Thoracic aorta (tissue), 2 donors: ENCODE data around the gene NLN. TPM values are rescaled to one million over a fixed set of nuclear protein-coding genes. Genes with fewer than 3 reads are reported as not detected.
"Not testable (repeated sequence)": the region's sequence is repeated elsewhere in the genome, so short reads cannot be mapped to it uniquely, and the experiment has no call there.

Source experiments
- ATAC-seq: fragments of 150-250 bp; one replicate; pipeline ENCODE4 v1.8.0; 2017; ENCODE audit warnings: low read depth; ENCODE audit not compliant: insufficient number of reproducible peaks, low FRiP score
- DNase-seq: peaks from one replicate; pipeline ENCODE4 v3.0.0-alpha.2; 2020; ENCODE audit warnings: low spot score
- H3K27ac ChIP-seq, 2 donors: fragments of 200-600 bp; sonication (generic); 1 replicate in 1 of 2; 2 replicates in 1 of 2; pipeline ENCODE4 v1.5.1; 2016; ENCODE audit warnings: mild to moderate bottlenecking in 2 of 2, moderate library complexity in 2 of 2
- H3K27me3 ChIP-seq: fragments of 200-600 bp; sonication (generic); replicated peaks from 2 replicates; pipeline ENCODE4 v1.6.0; 2016; ENCODE audit warnings: mild to moderate bottlenecking; ENCODE audit not compliant: insufficient read depth
- H3K36me3 ChIP-seq: fragments of 200-600 bp; sonication (generic); one replicate; pipeline ENCODE4 v1.5.1; 2016
- H3K4me1 ChIP-seq, 2 donors: fragments of 200-600 bp; sonication (generic); 1 replicate in 1 of 2; 2 replicates in 1 of 2; pipeline versions ENCODE4 v1.5.1 to v1.6.0; 2016; ENCODE audit warnings: low read depth in 2 of 2, mild to moderate bottlenecking in 1 of 2; ENCODE audit not compliant: control insufficient read depth in 1 of 2
- H3K4me3 ChIP-seq: fragments of 200-600 bp; sonication (generic); 2 replicates; pipeline ENCODE4 v1.5.1; 2016; ENCODE audit warnings: mild to moderate bottlenecking
- H3K9me3 ChIP-seq: fragments of 200-600 bp; sonication (generic); 2 replicates; pipeline ENCODE4 v1.5.1; 2016
- total RNA-seq, 2 donors: library from RNA; depleted of rRNA; stranded (reverse); fragments of >200 nt; gene quantifications; one replicate each; pipeline versions ENCODE4 v1.1.0 to v1.2.3, GENCODE V29; 2016
- TF ChIP-seq, protein P1 (sequence below): fragments of 200-600 bp; sonication (generic); IDR thresholded peaks from one replicate; pipeline ENCODE4 v1.5.1; 2019; ENCODE audit warnings: antibody characterized with exemption

NLN gene
- total RNA-seq, 2 donors from 2014 or later: 6.8 to 24.1 TPM

DNA sequence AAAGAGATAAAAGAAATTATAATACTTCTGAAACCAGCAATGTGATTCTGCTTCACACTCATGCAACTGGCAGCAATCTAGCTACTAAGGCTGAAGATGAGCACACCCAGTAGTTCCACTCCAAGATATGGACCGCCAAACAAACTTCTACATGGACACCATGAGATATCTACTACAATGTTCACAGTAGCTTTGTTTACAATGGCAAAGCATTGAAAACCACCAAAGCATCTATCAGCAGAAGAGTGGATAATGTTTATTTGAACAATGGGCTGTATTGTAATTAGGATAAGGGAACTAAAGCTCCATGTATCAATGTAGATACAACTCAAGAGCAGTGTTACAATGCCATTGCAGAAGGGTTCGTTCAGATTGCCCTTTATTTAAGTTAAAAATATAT, 113.2 kb downstream of the NLN start:
- H3K36me3 ChIP-seq: no peaks in the 10 kb centered on the region
- no peak overlapping the region for H3K4me3 ChIP-seq
- ATAC-seq (no peak), DNase-seq (no peak)
- H3K27ac ChIP-seq: no peak overlapping the region
- H3K9me3 ChIP-seq: no peaks in the 10 kb centered on the region
- no peaks in the 10 kb centered on the region for H3K27me3 ChIP-seq
- H3K4me1 ChIP-seq: no peaks in the 10 kb centered on the region
- TF ChIP-seq, protein P1, sequence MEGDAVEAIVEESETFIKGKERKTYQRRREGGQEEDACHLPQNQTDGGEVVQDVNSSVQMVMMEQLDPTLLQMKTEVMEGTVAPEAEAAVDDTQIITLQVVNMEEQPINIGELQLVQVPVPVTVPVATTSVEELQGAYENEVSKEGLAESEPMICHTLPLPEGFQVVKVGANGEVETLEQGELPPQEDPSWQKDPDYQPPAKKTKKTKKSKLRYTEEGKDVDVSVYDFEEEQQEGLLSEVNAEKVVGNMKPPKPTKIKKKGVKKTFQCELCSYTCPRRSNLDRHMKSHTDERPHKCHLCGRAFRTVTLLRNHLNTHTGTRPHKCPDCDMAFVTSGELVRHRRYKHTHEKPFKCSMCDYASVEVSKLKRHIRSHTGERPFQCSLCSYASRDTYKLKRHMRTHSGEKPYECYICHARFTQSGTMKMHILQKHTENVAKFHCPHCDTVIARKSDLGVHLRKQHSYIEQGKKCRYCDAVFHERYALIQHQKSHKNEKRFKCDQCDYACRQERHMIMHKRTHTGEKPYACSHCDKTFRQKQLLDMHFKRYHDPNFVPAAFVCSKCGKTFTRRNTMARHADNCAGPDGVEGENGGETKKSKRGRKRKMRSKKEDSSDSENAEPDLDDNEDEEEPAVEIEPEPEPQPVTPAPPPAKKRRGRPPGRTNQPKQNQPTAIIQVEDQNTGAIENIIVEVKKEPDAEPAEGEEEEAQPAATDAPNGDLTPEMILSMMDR: no peak

- DNase-seq: no peak
- TF ChIP-seq, protein P1: no peak
- no peak overlapping the region for H3K4me3 ChIP-seq
- H3K27me3 ChIP-seq: no peaks in the 10 kb centered on the region
- no peaks in the 10 kb centered on the region for H3K4me1 ChIP-seq
- no peaks in the 10 kb centered on the region for H3K36me3 ChIP-seq
- ATAC-seq: no peak
- H3K9me3 ChIP-seq: no peaks in the 10 kb centered on the region
- H3K27ac ChIP-seq: no peak overlapping the region
Measured at GRCh38 chr5:65837139-65837538, 115.1 kb downstream of the NLN start.

DNA sequence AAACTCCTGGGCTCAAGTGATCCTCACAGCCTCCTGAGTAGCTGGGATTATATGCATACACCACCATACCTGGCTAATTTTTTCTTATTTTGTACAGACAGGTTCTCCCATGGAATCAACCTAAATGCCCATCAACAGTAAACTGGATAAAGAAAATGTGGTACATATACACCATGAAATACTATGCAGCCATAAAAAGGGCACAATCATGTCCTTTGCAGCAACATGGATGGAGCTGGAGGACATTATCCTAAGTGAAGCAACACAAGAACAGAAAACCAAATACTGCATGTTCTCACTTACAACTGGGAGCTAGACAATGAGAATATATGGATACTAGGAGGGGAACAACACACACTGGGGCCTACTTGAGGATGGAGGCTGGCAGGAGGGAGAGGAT, 117.2 kb downstream of the NLN start:
- H3K27me3 ChIP-seq, H3K27ac ChIP-seq, H3K4me1 ChIP-seq, H3K36me3 ChIP-seq, H3K4me3 ChIP-seq, H3K9me3 ChIP-seq, DNase-seq, ATAC-seq: not testable (repeated sequence)

GRCh38 chr5:65840071-65840470, 118.1 kb downstream of the NLN start:
- no peak overlapping the region for H3K4me3 ChIP-seq
- no peak overlapping the region for H3K27ac ChIP-seq
- ATAC-seq (no peak), DNase-seq (no peak)
- H3K36me3 ChIP-seq: no peaks in the 10 kb centered on the region
- H3K9me3 ChIP-seq: no peaks in the 10 kb centered on the region
- TF ChIP-seq, protein P1: no peak
- no peaks in the 10 kb centered on the region for H3K4me1 ChIP-seq
- no peaks in the 10 kb centered on the region for H3K27me3 ChIP-seq

GRCh38 chr5:65844763-65845162, 122.8 kb downstream of the NLN start:
- H3K36me3 ChIP-seq, DNase-seq, H3K4me3 ChIP-seq, H3K4me1 ChIP-seq, H3K27me3 ChIP-seq, ATAC-seq, H3K27ac ChIP-seq, H3K9me3 ChIP-seq: not testable (repeated sequence)

- Histone ChIP-seq H3K9me3 (no peaks in the 10 kb centered on the region), H3K36me3 (no peaks in the 10 kb centered on the region), H3K27ac (no peak overlapping the region), H3K4me3 (no peak overlapping the region), H3K4me1 (no peaks in the 10 kb centered on the region), H3K27me3 (no peaks in the 10 kb centered on the region)
- ATAC-seq: no peak
- no peak for DNase-seq
- TF ChIP-seq, protein P1: no peak
Measured at GRCh38 chr5:65846101-65846500, 124.1 kb downstream of the NLN start.

DNA sequence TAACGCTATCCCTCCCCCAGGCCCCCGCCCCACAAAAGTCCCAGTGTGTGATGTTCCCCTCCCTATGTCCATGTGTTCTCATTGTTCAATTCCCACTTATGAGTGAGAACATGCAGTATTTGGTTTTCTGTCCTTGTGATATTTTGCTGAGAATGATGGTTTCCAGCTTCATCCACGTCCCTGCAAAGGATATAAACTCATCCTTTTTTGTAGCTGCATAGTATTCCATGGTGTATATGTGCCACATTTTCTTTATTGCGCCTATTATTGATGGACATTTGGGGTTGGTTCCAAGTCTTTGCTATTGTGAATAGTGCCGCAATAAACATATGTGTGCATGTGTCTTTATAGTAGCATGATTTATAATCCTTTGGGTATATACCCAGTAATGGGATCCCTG, 125.0 kb downstream of the NLN start:
- not testable (repeated sequence) for H3K4me1 ChIP-seq, H3K4me3 ChIP-seq, H3K27me3 ChIP-seq, H3K9me3 ChIP-seq, H3K27ac ChIP-seq, DNase-seq, H3K36me3 ChIP-seq, ATAC-seq

DNA sequence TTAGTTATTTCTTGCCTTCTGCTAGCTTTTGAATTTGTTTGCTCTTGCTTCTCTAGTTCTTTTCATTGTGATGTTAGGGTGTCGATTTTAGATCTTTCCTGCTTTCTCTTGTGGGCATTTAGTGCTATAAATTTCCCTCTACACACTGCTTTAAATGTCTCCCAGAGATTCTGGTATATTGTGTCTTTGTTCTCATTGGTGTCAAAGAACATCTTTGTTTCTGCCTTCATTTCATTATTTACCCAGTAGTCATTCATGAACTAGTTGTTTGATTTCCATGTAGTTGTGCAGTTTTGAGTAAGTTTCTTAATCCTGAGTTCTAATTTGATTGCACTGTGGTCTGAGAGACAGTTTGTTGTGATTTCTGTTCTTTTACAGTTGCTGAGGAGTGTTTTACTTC, 127.9 kb downstream of the NLN start:
- DNase-seq, ATAC-seq, H3K27me3 ChIP-seq, H3K9me3 ChIP-seq, H3K36me3 ChIP-seq, H3K4me1 ChIP-seq, H3K4me3 ChIP-seq, H3K27ac ChIP-seq: not testable (repeated sequence)
